ENCODE measurements around the gene LDHB.
"Not testable (repeated sequence)": the region's sequence is repeated elsewhere in the genome, so short reads cannot be mapped to it uniquely, and the experiment has no call there.

The LDHB gene

GRCh38 chr12:21649034-21649433 lies 8.6 kb downstream of the LDHB start:
- no peak overlapping the region for H3K4me2 ChIP-seq (ENCODE audit: low read length)
- H3K36me3 ChIP-seq (ENCODE audit: control insufficient read depth, low read length): peaks cover 96% of the 10 kb centered on the region
- H3K27me3 ChIP-seq (ENCODE audit: control insufficient read depth, low read length): no peaks in the 10 kb centered on the region
- peaks cover 21% of the 10 kb centered on the region; the same call in 1 of the 2 replicates for H4K20me1 ChIP-seq (ENCODE audit: control insufficient read depth, insufficient read depth, low read depth, low read length)
- H3K9me2 ChIP-seq (replicated peaks; ENCODE audit: control insufficient read depth, low read length): no peaks in the 10 kb centered on the region
- no peak overlapping the region for H3K4me3 ChIP-seq (ENCODE audit: low read length)
- TF ChIP-seq EZH2phosphoT487 (IDR thresholded peaks at IDR 0.05; ENCODE audit: borderline replicate concordance, low read length): no peak
- TF ChIP-seq CTCF (IDR thresholded peaks at IDR 0.05; ENCODE audit: low read depth, low read length, poor library complexity, severe bottlenecking): no peak
- peaks cover 16% of the 10 kb centered on the region for H3F3A ChIP-seq (ENCODE audit: control insufficient read depth, insufficient read depth)
- peaks cover 9% of the 10 kb centered on the region for H3K4me1 ChIP-seq (ENCODE audit: control insufficient read depth, low read length)
- no peaks in the 10 kb centered on the region for H3K9me3 ChIP-seq (ENCODE audit: control insufficient read depth, insufficient read depth, low read length)
- H3K79me2 ChIP-seq (ENCODE audit: control insufficient read depth, low read length): peaks cover 75% of the 10 kb centered on the region
- H3K27ac ChIP-seq (ENCODE audit: low read depth, low read length): no peak overlapping the region

DNA sequence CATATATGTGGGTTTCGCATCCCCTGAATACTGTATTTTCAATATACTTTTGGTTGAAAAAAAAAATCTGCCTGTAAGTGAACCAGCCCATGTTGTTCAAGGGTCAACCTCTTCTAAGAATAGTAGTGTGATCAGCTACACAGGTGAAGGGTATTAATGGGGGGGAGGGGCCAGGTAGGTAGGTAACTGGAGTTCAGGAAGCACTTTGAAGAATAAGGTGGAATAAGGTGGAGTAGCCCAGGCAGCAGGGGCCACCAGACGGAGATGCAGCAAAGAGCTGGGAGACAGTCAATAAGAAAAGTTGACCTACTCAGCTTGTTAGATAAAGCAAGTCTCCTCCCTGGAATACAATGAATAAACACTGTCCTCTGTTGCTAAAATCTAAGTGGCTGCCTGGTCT lies 9.3 kb downstream of the LDHB start:
- H3K27me3 ChIP-seq (ENCODE audit: control insufficient read depth, low read length): no peaks in the 10 kb centered on the region
- H3K79me2 ChIP-seq (ENCODE audit: control insufficient read depth, low read length): peaks cover 75% of the 10 kb centered on the region
- no peak for TF ChIP-seq EZH2phosphoT487 (IDR thresholded peaks at IDR 0.05; ENCODE audit: borderline replicate concordance, low read length)
- TF ChIP-seq CTCF (IDR thresholded peaks at IDR 0.05; ENCODE audit: low read depth, low read length, poor library complexity, severe bottlenecking): no peak
- H4K20me1 ChIP-seq (ENCODE audit: control insufficient read depth, insufficient read depth, low read depth, low read length): peaks cover 25% of the 10 kb centered on the region; the same call in 1 of the 2 replicates
- no peak overlapping the region for H3K4me2 ChIP-seq (ENCODE audit: low read length)
- peaks cover 97% of the 10 kb centered on the region for H3K36me3 ChIP-seq (ENCODE audit: control insufficient read depth, low read length)
- no peak overlapping the region for H3K27ac ChIP-seq (ENCODE audit: low read depth, low read length)
- H3K9me3 ChIP-seq (ENCODE audit: control insufficient read depth, insufficient read depth, low read length): no peaks in the 10 kb centered on the region
- peaks cover 22% of the 10 kb centered on the region for H3F3A ChIP-seq (ENCODE audit: control insufficient read depth, insufficient read depth)
- H3K4me3 ChIP-seq (ENCODE audit: low read length): no peak overlapping the region
- no peaks in the 10 kb centered on the region for H3K9me2 ChIP-seq (replicated peaks; ENCODE audit: control insufficient read depth, low read length)
- H3K4me1 ChIP-seq (ENCODE audit: control insufficient read depth, low read length): peaks cover 6% of the 10 kb centered on the region

DNA sequence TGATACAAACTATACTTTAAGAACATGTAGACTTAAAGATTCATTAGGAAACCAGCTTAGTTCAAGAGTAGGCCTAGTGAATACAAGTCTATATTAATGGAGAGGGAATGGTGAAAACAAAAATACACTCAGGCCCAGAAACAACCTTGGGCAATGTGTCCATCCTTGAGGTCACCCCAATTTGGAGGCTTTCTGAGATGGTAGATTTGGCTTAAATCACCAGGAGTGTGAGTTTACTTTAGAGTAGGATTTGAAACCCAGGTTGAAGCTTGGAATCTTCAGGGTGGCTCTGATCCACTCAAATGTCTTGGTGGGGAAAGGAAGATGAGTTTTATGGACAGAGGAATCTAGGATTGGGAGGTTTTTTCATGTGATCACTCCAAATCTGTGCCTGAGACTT lies 10.5 kb downstream of the LDHB start:
- peaks cover 22% of the 10 kb centered on the region for H3F3A ChIP-seq (ENCODE audit: control insufficient read depth, insufficient read depth)
- H3K79me2 ChIP-seq (ENCODE audit: control insufficient read depth, low read length): peaks cover 72% of the 10 kb centered on the region
- no peaks in the 10 kb centered on the region for H3K9me3 ChIP-seq (ENCODE audit: control insufficient read depth, insufficient read depth, low read length)
- H3K9me2 ChIP-seq (replicated peaks; ENCODE audit: control insufficient read depth, low read length): no peaks in the 10 kb centered on the region
- TF ChIP-seq EZH2phosphoT487 (IDR thresholded peaks at IDR 0.05; ENCODE audit: borderline replicate concordance, low read length): no peak
- H3K27me3 ChIP-seq (ENCODE audit: control insufficient read depth, low read length): no peaks in the 10 kb centered on the region
- H3K4me2 ChIP-seq (ENCODE audit: low read length): no peak overlapping the region
- peaks cover 25% of the 10 kb centered on the region; the same call in 1 of the 2 replicates for H4K20me1 ChIP-seq (ENCODE audit: control insufficient read depth, insufficient read depth, low read depth, low read length)
- H3K4me3 ChIP-seq (ENCODE audit: low read length): no peak overlapping the region
- peaks cover 97% of the 10 kb centered on the region for H3K36me3 ChIP-seq (ENCODE audit: control insufficient read depth, low read length)
- H3K27ac ChIP-seq (ENCODE audit: low read depth, low read length): no peak overlapping the region
- no peaks in the 10 kb centered on the region; the same call in 1 of the 2 replicates for H3K4me1 ChIP-seq (ENCODE audit: control insufficient read depth, low read length)

- not testable (repeated sequence) for H3K9me2 ChIP-seq (replicated peaks; ENCODE audit: control insufficient read depth, low read length); H3K27me3 ChIP-seq (ENCODE audit: control insufficient read depth, low read length); H3K4me1 ChIP-seq (ENCODE audit: control insufficient read depth, low read length); H3K4me3 ChIP-seq (ENCODE audit: low read length); H3K9me3 ChIP-seq (ENCODE audit: control insufficient read depth, insufficient read depth, low read length); H3K4me2 ChIP-seq (ENCODE audit: low read length); H3K27ac ChIP-seq (ENCODE audit: low read depth, low read length)
- Histone ChIP-seq H4K20me1 (ENCODE audit: control insufficient read depth, insufficient read depth, low read depth, low read length) (peaks cover 18% of the 10 kb centered on the region), H3K36me3 (ENCODE audit: control insufficient read depth, low read length) (peaks cover 95% of the 10 kb centered on the region), H3F3A (ENCODE audit: control insufficient read depth, insufficient read depth) (peaks cover 24% of the 10 kb centered on the region), H3K79me2 (ENCODE audit: control insufficient read depth, low read length) (peaks cover 67% of the 10 kb centered on the region)
These were observed 12.6 kb downstream of the LDHB start for GRCh38 chr12:21645041-21645500.
